ENCODE measurements around the gene TBCD. TPM values are rescaled to one million over a fixed set of nuclear protein-coding genes. Genes with fewer than 3 reads are reported as not detected.

TBCD gene
- total and polyA plus RNA-seq, 9 of the 15 experiments (the other 6 are each of a cell fraction or from before 2014, with no cell fraction given): 8.9 to 98.5 (median 28.0) TPM

DNA sequence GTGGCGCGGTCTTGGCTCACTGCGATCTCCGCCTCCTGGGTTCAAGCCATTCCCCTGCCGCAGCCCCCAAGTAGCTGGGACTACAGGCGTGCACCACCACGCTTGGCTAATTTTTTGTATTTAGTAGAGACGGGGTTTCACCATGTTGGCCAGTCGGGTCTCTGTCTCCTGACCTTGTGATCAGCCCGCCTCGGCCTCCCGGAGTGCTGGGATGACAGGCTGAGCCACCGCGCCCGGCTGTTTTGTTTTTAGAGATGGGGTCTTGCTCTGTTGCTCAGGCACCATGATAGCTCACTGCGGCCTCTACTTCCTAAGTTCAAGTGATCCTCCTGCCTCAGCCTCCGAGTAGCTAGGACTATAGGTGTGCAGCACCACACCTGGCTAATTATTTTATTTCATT, 60.7 kb downstream of the TBCD start:
- intact Hi-C loops (cut with micrococcal nuclease) (no loop called here), in situ Hi-C loops (cut with MboI) (no loop called here)
- FAIRE-seq (no peak), DNase-seq (ENCODE audit: extremely low read depth in 1 of 4, low spot score in 3 of 4) (no peak), ATAC-seq (no peak)
- no peaks in the 10 kb centered on the region for H4K20me1 ChIP-seq (replicated peaks; ENCODE audit: control insufficient read depth, insufficient read depth, low read length)
- CTCF ChIA-PET (ENCODE audit: low intra/inter-chr PET ratio): no interaction called here
- POLR2A ChIA-PET: interaction anchor here (0.6 kb wide), 1 partner anchor 13 kb away, joined by 3 read pairs; no protein-coding TSS in a partner anchor
- BruUV-seq (replicated peaks): no TSS peak
- no peak overlapping the region for H3K9ac ChIP-seq (ENCODE audit: insufficient read depth in 1 of 2, low read depth in 2 of 2, low read length in 2 of 2)
- H2AFZ ChIP-seq (ENCODE audit: low read depth, low read length): no peak overlapping the region
- H3K9me1 ChIP-seq (ENCODE audit: control insufficient read depth, insufficient read depth, low read length): no peaks in the 10 kb centered on the region
- H3K27ac ChIP-seq (ENCODE audit: extremely low read depth, low read depth, low read length): no peak overlapping the region
- no peaks in the 10 kb centered on the region for H3K79me2 ChIP-seq (ENCODE audit: control insufficient read depth, insufficient read depth, low read length)
- peaks cover 73% of the 10 kb centered on the region; the same call in 2 of the 3 replicates for H3K36me3 ChIP-seq (ENCODE audit: control insufficient read depth, insufficient read depth, low read length)
- H3K27me3 ChIP-seq (ENCODE audit: control insufficient read depth in 2 of 2, insufficient read depth in 2 of 2, low read length in 2 of 2): no peaks in the 10 kb centered on the region
- H3K4me3 ChIP-seq: no peak overlapping the region
- no peak overlapping the region for H3K4me2 ChIP-seq (ENCODE audit: insufficient read depth, low read length)
- peaks cover 0 to 15% of the 10 kb centered on the region in 2 experiments; a peak in 1 of 5 replicates for H3K4me1 ChIP-seq (replicated peaks in 1 of 2; ENCODE audit: control insufficient read depth in 2 of 2, insufficient read depth in 2 of 2, low read length in 2 of 2)
- 93% methylated on average over 17 of the region's 17 CpGs for WGBS (ENCODE audit: insufficient coverage, low coverage, missing lambda C conversion rate)
- no peaks in the 10 kb centered on the region for H3K9me3 ChIP-seq (replicated peaks; ENCODE audit: control insufficient read depth, insufficient read depth, low read depth, low read length)
- TF ChIP-seq, protein P1, sequence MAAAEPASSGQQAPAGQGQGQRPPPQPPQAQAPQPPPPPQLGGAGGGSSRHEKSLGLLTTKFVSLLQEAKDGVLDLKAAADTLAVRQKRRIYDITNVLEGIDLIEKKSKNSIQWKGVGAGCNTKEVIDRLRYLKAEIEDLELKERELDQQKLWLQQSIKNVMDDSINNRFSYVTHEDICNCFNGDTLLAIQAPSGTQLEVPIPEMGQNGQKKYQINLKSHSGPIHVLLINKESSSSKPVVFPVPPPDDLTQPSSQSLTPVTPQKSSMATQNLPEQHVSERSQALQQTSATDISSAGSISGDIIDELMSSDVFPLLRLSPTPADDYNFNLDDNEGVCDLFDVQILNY (CRISPR knock-in tag; IDR thresholded peaks at IDR 0.05): no peak
- TF ChIP-seq FOXJ2 (tag; IDR thresholded peaks at IDR 0.05): no peak
- TF ChIP-seq ZFX (CRISPR knock-in tag; IDR thresholded peaks at IDR 0.05): no peak
- no peak for TF ChIP-seq ZNF707 (CRISPR knock-in tag; conservative IDR thresholded peaks at IDR 0.05)
- no peak for TF ChIP-seq ZBTB1 (CRISPR knock-in tag; IDR thresholded peaks at IDR 0.05; ENCODE audit: borderline replicate concordance, low read depth)
- TF ChIP-seq EGR1 (conservative IDR thresholded peaks at IDR 0.05): no peak
- no peak for TF ChIP-seq HSF4 (CRISPR knock-in tag; IDR thresholded peaks at IDR 0.05; ENCODE audit: borderline replicate concordance)
- TF ChIP-seq TEAD2 (tag; IDR thresholded peaks at IDR 0.05): no peak
- TF ChIP-seq, protein P2, sequence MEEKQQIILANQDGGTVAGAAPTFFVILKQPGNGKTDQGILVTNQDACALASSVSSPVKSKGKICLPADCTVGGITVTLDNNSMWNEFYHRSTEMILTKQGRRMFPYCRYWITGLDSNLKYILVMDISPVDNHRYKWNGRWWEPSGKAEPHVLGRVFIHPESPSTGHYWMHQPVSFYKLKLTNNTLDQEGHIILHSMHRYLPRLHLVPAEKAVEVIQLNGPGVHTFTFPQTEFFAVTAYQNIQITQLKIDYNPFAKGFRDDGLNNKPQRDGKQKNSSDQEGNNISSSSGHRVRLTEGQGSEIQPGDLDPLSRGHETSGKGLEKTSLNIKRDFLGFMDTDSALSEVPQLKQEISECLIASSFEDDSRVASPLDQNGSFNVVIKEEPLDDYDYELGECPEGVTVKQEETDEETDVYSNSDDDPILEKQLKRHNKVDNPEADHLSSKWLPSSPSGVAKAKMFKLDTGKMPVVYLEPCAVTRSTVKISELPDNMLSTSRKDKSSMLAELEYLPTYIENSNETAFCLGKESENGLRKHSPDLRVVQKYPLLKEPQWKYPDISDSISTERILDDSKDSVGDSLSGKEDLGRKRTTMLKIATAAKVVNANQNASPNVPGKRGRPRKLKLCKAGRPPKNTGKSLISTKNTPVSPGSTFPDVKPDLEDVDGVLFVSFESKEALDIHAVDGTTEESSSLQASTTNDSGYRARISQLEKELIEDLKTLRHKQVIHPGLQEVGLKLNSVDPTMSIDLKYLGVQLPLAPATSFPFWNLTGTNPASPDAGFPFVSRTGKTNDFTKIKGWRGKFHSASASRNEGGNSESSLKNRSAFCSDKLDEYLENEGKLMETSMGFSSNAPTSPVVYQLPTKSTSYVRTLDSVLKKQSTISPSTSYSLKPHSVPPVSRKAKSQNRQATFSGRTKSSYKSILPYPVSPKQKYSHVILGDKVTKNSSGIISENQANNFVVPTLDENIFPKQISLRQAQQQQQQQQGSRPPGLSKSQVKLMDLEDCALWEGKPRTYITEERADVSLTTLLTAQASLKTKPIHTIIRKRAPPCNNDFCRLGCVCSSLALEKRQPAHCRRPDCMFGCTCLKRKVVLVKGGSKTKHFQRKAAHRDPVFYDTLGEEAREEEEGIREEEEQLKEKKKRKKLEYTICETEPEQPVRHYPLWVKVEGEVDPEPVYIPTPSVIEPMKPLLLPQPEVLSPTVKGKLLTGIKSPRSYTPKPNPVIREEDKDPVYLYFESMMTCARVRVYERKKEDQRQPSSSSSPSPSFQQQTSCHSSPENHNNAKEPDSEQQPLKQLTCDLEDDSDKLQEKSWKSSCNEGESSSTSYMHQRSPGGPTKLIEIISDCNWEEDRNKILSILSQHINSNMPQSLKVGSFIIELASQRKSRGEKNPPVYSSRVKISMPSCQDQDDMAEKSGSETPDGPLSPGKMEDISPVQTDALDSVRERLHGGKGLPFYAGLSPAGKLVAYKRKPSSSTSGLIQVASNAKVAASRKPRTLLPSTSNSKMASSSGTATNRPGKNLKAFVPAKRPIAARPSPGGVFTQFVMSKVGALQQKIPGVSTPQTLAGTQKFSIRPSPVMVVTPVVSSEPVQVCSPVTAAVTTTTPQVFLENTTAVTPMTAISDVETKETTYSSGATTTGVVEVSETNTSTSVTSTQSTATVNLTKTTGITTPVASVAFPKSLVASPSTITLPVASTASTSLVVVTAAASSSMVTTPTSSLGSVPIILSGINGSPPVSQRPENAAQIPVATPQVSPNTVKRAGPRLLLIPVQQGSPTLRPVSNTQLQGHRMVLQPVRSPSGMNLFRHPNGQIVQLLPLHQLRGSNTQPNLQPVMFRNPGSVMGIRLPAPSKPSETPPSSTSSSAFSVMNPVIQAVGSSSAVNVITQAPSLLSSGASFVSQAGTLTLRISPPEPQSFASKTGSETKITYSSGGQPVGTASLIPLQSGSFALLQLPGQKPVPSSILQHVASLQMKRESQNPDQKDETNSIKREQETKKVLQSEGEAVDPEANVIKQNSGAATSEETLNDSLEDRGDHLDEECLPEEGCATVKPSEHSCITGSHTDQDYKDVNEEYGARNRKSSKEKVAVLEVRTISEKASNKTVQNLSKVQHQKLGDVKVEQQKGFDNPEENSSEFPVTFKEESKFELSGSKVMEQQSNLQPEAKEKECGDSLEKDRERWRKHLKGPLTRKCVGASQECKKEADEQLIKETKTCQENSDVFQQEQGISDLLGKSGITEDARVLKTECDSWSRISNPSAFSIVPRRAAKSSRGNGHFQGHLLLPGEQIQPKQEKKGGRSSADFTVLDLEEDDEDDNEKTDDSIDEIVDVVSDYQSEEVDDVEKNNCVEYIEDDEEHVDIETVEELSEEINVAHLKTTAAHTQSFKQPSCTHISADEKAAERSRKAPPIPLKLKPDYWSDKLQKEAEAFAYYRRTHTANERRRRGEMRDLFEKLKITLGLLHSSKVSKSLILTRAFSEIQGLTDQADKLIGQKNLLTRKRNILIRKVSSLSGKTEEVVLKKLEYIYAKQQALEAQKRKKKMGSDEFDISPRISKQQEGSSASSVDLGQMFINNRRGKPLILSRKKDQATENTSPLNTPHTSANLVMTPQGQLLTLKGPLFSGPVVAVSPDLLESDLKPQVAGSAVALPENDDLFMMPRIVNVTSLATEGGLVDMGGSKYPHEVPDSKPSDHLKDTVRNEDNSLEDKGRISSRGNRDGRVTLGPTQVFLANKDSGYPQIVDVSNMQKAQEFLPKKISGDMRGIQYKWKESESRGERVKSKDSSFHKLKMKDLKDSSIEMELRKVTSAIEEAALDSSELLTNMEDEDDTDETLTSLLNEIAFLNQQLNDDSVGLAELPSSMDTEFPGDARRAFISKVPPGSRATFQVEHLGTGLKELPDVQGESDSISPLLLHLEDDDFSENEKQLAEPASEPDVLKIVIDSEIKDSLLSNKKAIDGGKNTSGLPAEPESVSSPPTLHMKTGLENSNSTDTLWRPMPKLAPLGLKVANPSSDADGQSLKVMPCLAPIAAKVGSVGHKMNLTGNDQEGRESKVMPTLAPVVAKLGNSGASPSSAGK (IDR thresholded peaks at IDR 0.05): no peak
